Lung (tissue), 12 donors: ENCODE data around the gene MEF2D. TPM values are rescaled to one million over a fixed set of nuclear protein-coding genes. Genes with fewer than 3 reads are reported as not detected.

Source experiments
- ATAC-seq: fragments of 200-7000 bp; cut with Tn5 transposase; one replicate; pipeline ENCODE4 v1.9.1; 2020; ENCODE audit warnings: moderate number of reproducible peaks; ENCODE audit not compliant: insufficient read depth, low FRiP score
- DNase-seq, 3 donors: peaks; one replicate each; pipeline ENCODE4 v3.0.0-alpha.2; 2013 to 2017
- H3K27ac ChIP-seq, 2 donors: one replicate each; pipeline ENCODE4 v1.5.1; 2013; ENCODE audit warnings: mild to moderate bottlenecking in 2 of 2, moderate library complexity in 2 of 2, control low read depth in 1 of 2, inconsistent platforms in 1 of 2, low read depth in 1 of 2, low read length in 1 of 2
- H3K27me3 ChIP-seq, 3 donors: one replicate each; pipeline ENCODE4 v1.5.1; 2013; ENCODE audit warnings: low read length in 2 of 3; ENCODE audit not compliant: control insufficient read depth in 3 of 3, insufficient read depth in 3 of 3
- H3K36me3 ChIP-seq, 4 donors: one replicate each; pipeline ENCODE4 v1.5.1; 2013; ENCODE audit warnings: low read length in 4 of 4, mild to moderate bottlenecking in 1 of 4, moderate library complexity in 1 of 4; ENCODE audit not compliant: control insufficient read depth in 4 of 4, insufficient read depth in 4 of 4
- H3K4me1 ChIP-seq, 5 donors: one replicate each; pipeline ENCODE4 v1.5.1; 2013; ENCODE audit warnings: low read length in 5 of 5, mild to moderate bottlenecking in 2 of 5, moderate library complexity in 1 of 5; ENCODE audit not compliant: control insufficient read depth in 5 of 5, insufficient read depth in 5 of 5
- H3K4me3 ChIP-seq: one replicate; pipeline ENCODE4 v1.5.1; 2013; ENCODE audit warnings: mild to moderate bottlenecking, control low read depth, moderate library complexity
- H3K9ac ChIP-seq, 2 donors: one replicate each; pipeline ENCODE4 v1.5.1; 2013; ENCODE audit warnings: low read length in 2 of 2, control low read depth in 1 of 2; ENCODE audit not compliant: insufficient read depth in 1 of 2
- H3K9me3 ChIP-seq, 4 donors: one replicate each; pipeline ENCODE4 v1.5.1; 2013; ENCODE audit warnings: low read length in 3 of 4, mild to moderate bottlenecking in 1 of 4, moderate library complexity in 1 of 4; ENCODE audit not compliant: control insufficient read depth in 4 of 4, insufficient read depth in 3 of 4
- WGBS, 2 donors: extraction: QIAGEN DNeasy Blood & Tissue Kit; methylation state at CpG; one replicate each; pipeline ENCODE4 v1.1.7; 2013; 5-methylcytosine and 5-hydroxymethylcytosine counted together
- polyA plus RNA-seq, 2 donors: library from polyadenylated mRNA; stranded (reverse); fragments of 200-250 nt; gene quantifications; one replicate each; pipeline ENCODE4 v1.2.1, GENCODE V29; 2013
- total RNA-seq, 2 donors: library from RNA; depleted of rRNA in 1 of 2; stranded (reverse); fragments of >200 nt in 1 of 2; gene quantifications; one replicate each; pipeline ENCODE4 v1.2.1, GENCODE V29; 2014 to 2021
- TF ChIP-seq, protein P1 (sequence below): IDR thresholded peaks from 2 replicates; pipeline ENCODE4 v1.5.1; 2012; ENCODE audit warnings: mild to moderate bottlenecking; ENCODE audit errors: control extremely low read depth, extremely low read depth
- donor health status: control.
- donor health status: control.
- donor health status: Bipolar disorder and iron deficiency.
- donor health status: healthy.
- donor health status: DM: yes; HTN: yes; CAD: no.

The MEF2D gene
- total and polyA plus RNA-seq, 4 donors, result 23.0 to 52.5 (median 23.1) TPM

DNA sequence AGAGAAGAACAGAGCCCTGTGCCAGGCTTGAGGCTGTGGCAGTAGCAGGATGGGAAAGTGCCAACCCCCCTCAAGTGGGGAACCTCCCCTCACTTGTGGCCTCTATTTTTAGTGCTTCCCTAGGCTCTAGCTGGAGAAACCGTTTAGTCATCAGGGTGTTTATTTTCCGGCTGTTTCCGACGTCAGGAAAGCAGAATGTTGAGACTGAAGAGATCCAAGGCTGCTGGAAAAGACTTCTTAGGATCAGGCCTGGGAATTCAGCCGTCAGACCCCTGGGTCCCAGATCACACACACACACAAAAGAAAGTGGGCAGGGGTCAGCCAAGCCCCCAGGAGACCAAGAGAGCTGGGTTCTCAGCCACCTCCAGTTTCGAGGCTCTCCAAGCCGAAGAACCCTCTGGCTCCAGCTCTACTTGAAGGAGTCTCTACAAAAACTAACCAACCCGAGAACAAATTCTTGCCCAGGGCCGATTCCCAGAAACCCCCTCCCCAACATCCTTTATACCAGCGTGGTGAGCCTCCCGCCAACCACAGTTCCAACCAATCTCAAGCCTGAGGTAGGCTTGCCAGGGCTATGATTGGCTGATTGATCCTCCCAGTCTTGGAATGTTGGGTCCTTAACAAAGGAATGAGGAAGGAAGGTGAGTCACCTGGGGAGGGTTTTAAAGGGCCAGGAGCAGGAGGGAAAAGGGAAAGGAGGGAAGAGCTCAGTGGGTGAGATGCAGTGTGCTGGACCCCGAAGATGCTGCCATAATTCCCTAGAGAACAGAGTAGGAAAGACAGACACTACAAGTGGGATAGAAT, 2.5 kb upstream of the MEF2D start:
- peak overlapping the region in 1 of 2 donors; percentile 78 for H3K9ac ChIP-seq
- H3K27me3 ChIP-seq, result no peaks in the 10 kb centered on the region
- H3K36me3 ChIP-seq, result peaks cover 0 to 5% (median 0%) of the 10 kb centered on the region in 4 donors
- H3K4me1 ChIP-seq, result peaks cover 24 to 57% (median 36%) of the 10 kb centered on the region in 5 donors
- TF ChIP-seq, protein P1, sequence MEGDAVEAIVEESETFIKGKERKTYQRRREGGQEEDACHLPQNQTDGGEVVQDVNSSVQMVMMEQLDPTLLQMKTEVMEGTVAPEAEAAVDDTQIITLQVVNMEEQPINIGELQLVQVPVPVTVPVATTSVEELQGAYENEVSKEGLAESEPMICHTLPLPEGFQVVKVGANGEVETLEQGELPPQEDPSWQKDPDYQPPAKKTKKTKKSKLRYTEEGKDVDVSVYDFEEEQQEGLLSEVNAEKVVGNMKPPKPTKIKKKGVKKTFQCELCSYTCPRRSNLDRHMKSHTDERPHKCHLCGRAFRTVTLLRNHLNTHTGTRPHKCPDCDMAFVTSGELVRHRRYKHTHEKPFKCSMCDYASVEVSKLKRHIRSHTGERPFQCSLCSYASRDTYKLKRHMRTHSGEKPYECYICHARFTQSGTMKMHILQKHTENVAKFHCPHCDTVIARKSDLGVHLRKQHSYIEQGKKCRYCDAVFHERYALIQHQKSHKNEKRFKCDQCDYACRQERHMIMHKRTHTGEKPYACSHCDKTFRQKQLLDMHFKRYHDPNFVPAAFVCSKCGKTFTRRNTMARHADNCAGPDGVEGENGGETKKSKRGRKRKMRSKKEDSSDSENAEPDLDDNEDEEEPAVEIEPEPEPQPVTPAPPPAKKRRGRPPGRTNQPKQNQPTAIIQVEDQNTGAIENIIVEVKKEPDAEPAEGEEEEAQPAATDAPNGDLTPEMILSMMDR, result no peak
- H3K9me3 ChIP-seq, result no peaks in the 10 kb centered on the region
- WGBS, 2 donors, result 12 to 13% methylated on average over 12 of the region's 12 CpGs
- H3K27ac ChIP-seq, result peak overlapping the region; percentile 100
- no peak overlapping the region for H3K4me3 ChIP-seq
- peak; percentile 71 to 91 (median 83) for DNase-seq
- ATAC-seq, result no peak

DNA sequence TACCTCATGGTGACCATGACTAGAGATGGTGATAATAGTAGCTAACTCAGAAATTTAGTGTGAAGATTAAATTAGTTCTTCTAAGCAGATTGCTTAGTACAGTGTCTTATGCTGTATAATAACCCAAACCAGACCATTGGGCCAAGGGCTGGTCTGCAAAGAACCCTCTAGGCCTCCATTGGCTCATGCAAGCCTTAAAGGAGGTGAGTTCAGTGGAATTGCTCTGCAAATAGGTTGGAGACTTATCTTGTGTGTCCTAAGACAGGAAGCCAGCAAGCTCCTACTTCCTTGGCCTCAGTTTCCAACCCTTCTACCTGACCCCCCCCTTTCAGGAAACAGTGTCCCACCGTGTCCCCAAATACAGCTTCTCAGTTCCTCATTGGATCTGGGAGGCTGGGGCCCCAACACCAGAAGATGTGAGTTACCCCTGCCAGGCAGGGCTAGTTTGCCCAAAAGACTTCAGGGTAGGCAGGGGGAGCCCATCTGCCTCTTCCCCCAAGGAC, 1.9 kb upstream of the MEF2D start:
- Histone ChIP-seq H3K27me3 (no peaks in the 10 kb centered on the region), H3K4me1 (peaks cover 28 to 63% (median 40%) of the 10 kb centered on the region in 5 donors), H3K27ac (peak overlapping the region; percentile 100), H3K9me3 (no peaks in the 10 kb centered on the region), H3K36me3 (peaks cover 0 to 5% (median 0%) of the 10 kb centered on the region in 4 donors), H3K4me3 (no peak overlapping the region), H3K9ac (peak overlapping the region in 1 of 2 donors; percentile 78)
- ATAC-seq (no peak), DNase-seq (peak in 1 of 3 donors; percentile 27)
- 0 to 3% methylated on average over 1 of the region's 1 CpG for WGBS, 2 donors
- TF ChIP-seq, protein P1, result no peak

DNA sequence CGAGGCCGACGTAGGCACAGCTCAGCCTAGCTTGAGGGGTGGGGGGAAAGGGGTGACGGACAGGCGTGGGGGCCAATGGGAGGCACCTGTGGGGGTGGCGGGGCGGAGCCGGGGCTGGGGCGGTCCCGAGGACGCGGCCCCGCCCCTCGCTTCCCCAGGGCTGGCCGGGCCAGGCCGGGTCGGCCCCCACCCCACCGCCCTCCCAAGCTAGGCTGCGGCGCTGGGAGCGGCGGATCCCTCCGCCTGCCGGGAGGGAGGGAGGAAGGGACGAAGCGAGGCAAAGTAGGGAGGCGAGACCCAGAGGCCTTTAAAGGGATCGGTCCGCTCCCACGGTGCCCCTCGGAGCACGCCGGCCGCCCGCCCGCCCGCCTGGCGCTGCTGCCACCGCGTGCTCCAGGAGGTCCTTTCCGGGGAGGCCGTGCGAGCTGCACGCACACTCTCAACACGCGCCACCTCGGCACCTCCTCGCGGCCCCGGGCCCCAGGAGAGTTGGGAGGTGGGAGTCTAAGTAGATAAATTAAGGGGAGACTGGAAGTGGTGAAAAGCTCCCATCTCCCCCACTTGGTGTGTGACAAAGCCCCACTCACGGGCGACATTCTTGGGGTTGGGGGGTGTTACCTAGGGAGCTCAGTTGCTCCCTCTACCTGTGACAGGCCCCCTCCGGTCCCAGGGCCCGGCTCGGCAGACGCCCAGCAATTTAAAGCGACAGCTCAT, 375 bp upstream of the MEF2D start:
- Histone ChIP-seq H3K4me3 (peak overlapping the region; percentile 95), H3K4me1 (peaks cover 40 to 78% (median 51%) of the 10 kb centered on the region in 5 donors), H3K9ac (peak overlapping the region; percentile 85 to 88), H3K9me3 (no peaks in the 10 kb centered on the region), H3K27ac (peak overlapping the region; percentile 100), H3K36me3 (peaks cover 0 to 5% (median 0%) of the 10 kb centered on the region in 4 donors), H3K27me3 (no peaks in the 10 kb centered on the region)
- WGBS, 2 donors, result 0% methylated on average over 39 to 57 of the region's 57 CpGs
- TF ChIP-seq, protein P1, result peak; percentile 13
- DNase-seq (peak; percentile 97 to 99 (median 98)), ATAC-seq (peak; percentile 90)
